Measurements from ENCODE around the gene NCK2.

Gene NCK2

DNA sequence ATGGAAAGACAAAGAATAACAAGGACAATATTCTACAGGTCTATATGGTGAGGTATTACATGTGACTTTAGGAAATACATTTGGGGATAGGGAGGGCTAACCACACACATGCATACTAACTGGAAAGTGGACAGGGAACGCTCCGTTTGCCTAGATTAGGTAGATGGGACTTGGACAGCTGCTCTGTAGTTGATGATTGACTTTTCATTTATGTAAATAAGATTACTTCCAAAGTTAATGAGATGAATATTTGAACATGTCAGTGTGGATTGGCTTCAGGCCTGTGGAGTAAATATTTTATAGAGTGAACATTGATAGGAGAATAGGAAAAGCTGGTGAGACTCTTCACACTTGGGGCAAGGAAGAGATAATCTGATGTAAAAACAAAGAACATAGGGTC lies 142.0 kb downstream of the NCK2 start:
- H3K36me3 ChIP-seq (ENCODE audit: control insufficient read depth, insufficient read depth, low read length), result no peaks in the 10 kb centered on the region
- no peak overlapping the region for H3K4me2 ChIP-seq (ENCODE audit: low read length)
- H3K9me3 ChIP-seq (ENCODE audit: control insufficient read depth, low read length), result no peaks in the 10 kb centered on the region
- no peak overlapping the region for H3K27ac ChIP-seq
- TF ChIP-seq, protein P1, sequence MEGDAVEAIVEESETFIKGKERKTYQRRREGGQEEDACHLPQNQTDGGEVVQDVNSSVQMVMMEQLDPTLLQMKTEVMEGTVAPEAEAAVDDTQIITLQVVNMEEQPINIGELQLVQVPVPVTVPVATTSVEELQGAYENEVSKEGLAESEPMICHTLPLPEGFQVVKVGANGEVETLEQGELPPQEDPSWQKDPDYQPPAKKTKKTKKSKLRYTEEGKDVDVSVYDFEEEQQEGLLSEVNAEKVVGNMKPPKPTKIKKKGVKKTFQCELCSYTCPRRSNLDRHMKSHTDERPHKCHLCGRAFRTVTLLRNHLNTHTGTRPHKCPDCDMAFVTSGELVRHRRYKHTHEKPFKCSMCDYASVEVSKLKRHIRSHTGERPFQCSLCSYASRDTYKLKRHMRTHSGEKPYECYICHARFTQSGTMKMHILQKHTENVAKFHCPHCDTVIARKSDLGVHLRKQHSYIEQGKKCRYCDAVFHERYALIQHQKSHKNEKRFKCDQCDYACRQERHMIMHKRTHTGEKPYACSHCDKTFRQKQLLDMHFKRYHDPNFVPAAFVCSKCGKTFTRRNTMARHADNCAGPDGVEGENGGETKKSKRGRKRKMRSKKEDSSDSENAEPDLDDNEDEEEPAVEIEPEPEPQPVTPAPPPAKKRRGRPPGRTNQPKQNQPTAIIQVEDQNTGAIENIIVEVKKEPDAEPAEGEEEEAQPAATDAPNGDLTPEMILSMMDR (IDR thresholded peaks at IDR 0.05), result no peak
- H3K4me1 ChIP-seq, result peaks cover 7% of the 10 kb centered on the region
- H3K79me2 ChIP-seq, result peaks cover 5% of the 10 kb centered on the region
- H3K4me3 ChIP-seq (ENCODE audit: low read depth, low read length), result no peak overlapping the region
- no peak overlapping the region for H2AFZ ChIP-seq
- H3K27me3 ChIP-seq (ENCODE audit: control insufficient read depth, insufficient read depth, low read length), result no peaks in the 10 kb centered on the region
- H3K9ac ChIP-seq, result no peak overlapping the region

DNA sequence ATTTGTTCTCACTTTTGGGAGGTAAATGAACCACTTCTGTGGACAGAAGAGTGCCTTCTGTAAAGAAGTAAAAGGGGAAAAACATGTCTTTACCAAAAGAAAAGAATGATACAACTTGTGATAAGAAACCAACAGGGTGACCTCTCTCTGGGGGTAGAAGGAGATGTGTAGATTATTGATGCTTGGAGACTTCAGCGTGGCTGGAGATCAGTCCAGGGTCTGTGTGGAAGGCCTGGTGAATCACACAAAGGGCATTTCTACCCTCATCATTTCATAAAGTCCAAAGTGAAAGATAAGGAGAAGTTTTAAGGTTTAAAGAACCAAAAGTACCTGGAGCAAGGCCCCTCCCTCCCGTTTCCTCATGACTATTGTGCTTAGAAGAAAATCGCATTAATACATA lies 142.5 kb downstream of the NCK2 start:
- H3K27ac ChIP-seq, result no peak overlapping the region
- no peaks in the 10 kb centered on the region for H3K27me3 ChIP-seq (ENCODE audit: control insufficient read depth, insufficient read depth, low read length)
- H3K9ac ChIP-seq, result no peak overlapping the region
- peaks cover 2% of the 10 kb centered on the region for H3K79me2 ChIP-seq
- peaks cover 7% of the 10 kb centered on the region for H3K4me1 ChIP-seq
- H3K36me3 ChIP-seq (ENCODE audit: control insufficient read depth, insufficient read depth, low read length), result no peaks in the 10 kb centered on the region
- TF ChIP-seq, protein P1 (IDR thresholded peaks at IDR 0.05), result no peak
- no peak overlapping the region for H3K4me2 ChIP-seq (ENCODE audit: low read length)
- H3K9me3 ChIP-seq (ENCODE audit: control insufficient read depth, low read length), result no peaks in the 10 kb centered on the region
- no peak overlapping the region for H2AFZ ChIP-seq
- H3K4me3 ChIP-seq (ENCODE audit: low read depth, low read length), result no peak overlapping the region

DNA sequence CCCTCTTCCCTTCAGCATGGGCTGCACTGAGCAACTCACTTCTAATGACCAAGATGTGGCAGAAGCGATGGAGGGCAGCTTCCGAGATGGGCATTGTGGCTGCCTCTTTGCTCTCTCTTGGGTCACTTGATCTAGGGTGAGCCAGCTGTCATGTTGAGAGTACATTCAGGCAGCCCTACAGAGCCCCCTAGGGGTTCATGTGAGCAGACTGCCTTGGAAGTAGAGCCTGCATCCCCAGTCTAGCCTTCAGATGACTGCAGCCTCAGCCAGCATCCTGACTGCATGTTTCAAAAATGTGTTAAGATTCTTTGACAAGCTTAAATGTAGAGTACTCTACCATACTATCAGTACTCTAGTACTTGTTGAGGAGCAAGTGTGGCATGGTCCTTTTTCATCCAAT lies 143.9 kb downstream of the NCK2 start:
- no peak overlapping the region for H3K4me2 ChIP-seq (ENCODE audit: low read length)
- no peak overlapping the region for H3K9ac ChIP-seq
- H3K27ac ChIP-seq, result no peak overlapping the region
- H3K27me3 ChIP-seq (ENCODE audit: control insufficient read depth, insufficient read depth, low read length), result no peaks in the 10 kb centered on the region
- peaks cover 2% of the 10 kb centered on the region for H3K79me2 ChIP-seq
- H2AFZ ChIP-seq, result no peak overlapping the region
- H3K4me3 ChIP-seq (ENCODE audit: low read depth, low read length), result no peak overlapping the region
- peaks cover 7% of the 10 kb centered on the region for H3K4me1 ChIP-seq
- no peaks in the 10 kb centered on the region for H3K36me3 ChIP-seq (ENCODE audit: control insufficient read depth, insufficient read depth, low read length)
- no peaks in the 10 kb centered on the region for H3K9me3 ChIP-seq (ENCODE audit: control insufficient read depth, low read length)
- TF ChIP-seq, protein P1 (IDR thresholded peaks at IDR 0.05), result no peak

DNA sequence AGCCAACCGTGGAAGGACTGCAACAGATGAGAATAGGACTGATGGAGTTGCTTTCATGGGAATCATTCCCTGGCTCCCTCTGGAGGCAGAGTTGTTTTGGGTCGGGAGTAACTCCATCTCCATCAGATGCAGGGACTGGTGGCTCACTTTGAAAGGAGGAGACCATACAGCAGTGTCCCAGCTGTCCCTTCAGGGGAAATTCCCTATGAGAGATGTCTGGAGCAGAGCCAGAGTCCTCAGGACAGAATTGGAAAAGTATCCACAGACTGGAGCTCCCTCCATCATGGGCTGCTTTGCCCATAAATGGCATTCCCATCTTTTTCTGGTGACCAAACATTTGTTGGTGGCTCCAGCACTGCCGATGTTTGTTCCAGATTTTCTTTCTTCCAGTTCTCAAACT lies 144.3 kb downstream of the NCK2 start:
- Histone ChIP-seq H3K36me3 (ENCODE audit: control insufficient read depth, insufficient read depth, low read length) (no peaks in the 10 kb centered on the region), H3K27ac (no peak overlapping the region), H3K79me2 (peaks cover 2% of the 10 kb centered on the region), H3K27me3 (ENCODE audit: control insufficient read depth, insufficient read depth, low read length) (no peaks in the 10 kb centered on the region), H3K4me1 (peaks cover 7% of the 10 kb centered on the region), H3K9ac (no peak overlapping the region), H3K9me3 (ENCODE audit: control insufficient read depth, low read length) (no peaks in the 10 kb centered on the region), H3K4me3 (ENCODE audit: low read depth, low read length) (no peak overlapping the region), H2AFZ (no peak overlapping the region), H3K4me2 (ENCODE audit: low read length) (no peak overlapping the region)
- TF ChIP-seq, protein P1 (IDR thresholded peaks at IDR 0.05), result no peak

DNA sequence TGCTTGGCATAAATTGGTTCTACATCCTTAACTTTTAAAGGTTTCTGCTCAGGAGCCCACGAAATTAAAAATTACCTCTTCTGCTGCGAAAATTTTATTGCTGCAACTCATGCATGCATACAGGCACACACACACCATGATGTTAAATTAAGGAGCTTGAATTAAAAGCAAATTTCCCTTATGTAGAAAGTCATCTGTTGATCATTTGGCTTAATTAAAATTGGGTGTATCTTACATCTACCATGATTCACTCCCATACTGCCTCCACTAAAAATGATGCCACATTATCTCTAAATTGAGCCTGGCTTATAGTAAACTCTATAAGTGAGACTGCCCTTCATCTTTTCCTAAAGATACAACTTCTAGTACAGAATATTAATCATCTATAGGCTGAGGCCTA lies 145.4 kb downstream of the NCK2 start:
- Histone ChIP-seq H3K4me2 (ENCODE audit: low read length) (no peak overlapping the region), H3K36me3 (ENCODE audit: control insufficient read depth, insufficient read depth, low read length) (no peaks in the 10 kb centered on the region), H2AFZ (no peak overlapping the region), H3K4me3 (ENCODE audit: low read depth, low read length) (no peak overlapping the region), H3K9ac (no peak overlapping the region), H3K4me1 (peaks cover 7% of the 10 kb centered on the region), H3K27ac (no peak overlapping the region), H3K9me3 (ENCODE audit: control insufficient read depth, low read length) (no peaks in the 10 kb centered on the region), H3K27me3 (ENCODE audit: control insufficient read depth, insufficient read depth, low read length) (no peaks in the 10 kb centered on the region), H3K79me2 (peaks cover 2% of the 10 kb centered on the region)
- TF ChIP-seq, protein P1 (IDR thresholded peaks at IDR 0.05), result no peak
